Measurements from ENCODE around the gene PUM1.
"Not testable (repeated sequence)": the region's sequence is repeated elsewhere in the genome, so short reads cannot be mapped to it uniquely, and the experiment has no call there.

PUM1 gene

DNA sequence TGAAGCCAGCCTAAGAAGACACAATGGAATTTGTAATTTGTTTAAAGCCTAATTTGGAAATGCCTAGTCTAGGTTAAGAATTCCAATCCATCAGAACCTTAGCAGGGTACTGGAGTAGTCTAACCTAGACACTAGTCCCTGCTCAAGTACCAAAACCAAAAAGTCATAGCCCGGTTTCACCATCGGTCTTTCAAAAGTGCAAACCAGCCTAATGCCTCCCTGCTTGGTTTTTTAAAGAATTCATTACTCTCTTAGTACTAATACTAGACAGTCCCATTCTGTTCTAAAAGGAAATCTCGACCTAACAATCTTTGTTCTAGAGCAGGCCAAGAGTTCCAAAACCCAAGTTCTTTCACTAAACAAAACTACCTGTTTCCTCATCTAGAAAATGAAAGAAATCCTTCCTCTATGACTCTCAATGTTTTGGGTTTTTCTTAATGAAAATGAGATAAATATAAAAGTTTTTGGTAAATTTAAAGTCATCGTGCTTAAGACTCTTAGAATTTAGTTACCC is 2.6 kb downstream of the PUM1 start:
- DNase-seq: no peak

DNA sequence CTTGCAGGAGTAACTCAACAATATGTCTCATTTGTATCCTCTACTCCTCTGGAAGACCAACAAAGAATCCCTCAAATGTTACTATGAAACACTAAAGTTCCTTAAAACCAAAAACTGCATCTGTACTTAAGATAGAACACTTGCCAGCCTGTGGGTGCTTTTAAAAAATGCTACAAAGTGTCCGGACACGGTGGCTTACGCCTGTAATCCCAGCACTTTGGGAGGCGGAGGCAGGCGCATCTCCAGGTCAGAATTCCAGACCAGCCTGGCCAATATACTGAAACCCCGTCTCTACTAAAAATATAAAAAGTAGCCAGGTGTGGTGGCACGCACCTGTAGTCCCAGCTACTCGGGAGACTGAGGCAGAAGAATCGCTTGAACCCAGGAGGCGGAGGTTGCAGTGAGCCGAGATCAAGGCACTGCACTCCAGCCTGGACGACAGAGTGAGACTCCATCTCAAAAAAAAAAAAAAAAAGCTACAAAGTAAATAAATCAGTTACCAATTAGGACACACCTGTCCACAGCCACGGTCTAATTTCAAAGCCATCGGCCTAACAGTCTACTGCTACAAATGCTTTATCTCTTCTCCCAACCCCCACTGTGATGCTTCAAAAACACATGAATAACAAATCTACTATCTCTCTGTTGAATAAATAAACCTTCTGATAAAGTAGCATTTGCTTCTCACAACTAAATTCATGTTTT is 3.2 kb downstream of the PUM1 start:
- DNase-seq: not testable (repeated sequence)

DNA sequence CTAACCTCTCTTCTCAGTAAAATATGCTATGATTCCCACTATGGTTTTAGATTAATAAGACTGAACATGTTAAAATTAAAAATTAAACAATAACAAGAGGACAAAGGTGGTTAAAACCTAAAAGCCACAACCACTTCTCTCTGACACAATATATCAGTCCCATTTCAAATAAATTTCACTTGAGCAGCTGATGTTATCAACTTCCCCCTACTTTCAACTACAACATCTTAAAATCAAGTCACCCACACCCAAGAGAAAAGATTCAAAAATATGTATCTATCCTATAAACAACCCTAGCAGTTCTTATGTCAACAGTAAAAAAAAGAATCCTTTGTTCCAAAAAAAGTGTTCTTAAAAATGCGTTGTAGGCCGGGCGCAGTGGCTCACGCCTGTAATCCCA is 7.5 kb downstream of the PUM1 start:
- no peak for DNase-seq

DNA sequence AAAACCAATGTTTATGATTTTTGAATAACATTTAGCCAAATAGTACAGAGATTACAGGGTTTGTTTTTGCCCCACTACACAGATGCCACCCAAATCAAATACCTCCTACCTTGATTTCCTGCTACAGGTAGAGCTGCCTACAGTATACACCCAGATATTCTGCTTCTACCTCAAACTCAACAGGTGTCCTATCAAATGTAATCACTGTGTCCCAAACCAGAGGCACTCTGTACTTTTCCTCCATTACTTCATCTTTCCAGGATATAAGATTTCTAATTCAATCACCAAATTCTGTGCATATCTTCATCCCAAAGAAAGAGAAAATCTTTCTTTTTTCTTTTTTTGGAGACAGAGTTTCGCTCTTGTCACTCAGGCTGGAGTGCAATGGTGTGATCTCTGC is 9.6 kb downstream of the PUM1 start:
- DNase-seq: no peak

DNA sequence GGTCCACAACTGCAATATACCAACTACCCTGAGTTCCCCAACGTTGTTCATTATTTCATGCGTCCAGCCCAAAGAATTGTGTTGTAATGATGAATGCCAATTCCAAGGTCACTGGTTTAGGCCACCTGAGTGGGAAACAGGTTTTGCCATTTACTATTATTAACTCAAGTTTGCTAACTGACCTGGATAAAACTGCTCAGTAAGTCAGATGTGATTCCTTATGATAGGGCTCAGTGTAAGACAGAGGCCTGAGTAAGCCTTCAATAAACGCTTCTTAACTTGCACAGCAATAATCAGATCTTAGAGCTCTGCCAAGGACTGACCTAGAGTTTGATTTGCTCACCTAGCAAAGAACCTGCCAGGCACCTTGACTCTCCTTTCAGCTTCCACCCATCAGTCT is 10.0 kb downstream of the PUM1 start:
- no peak for DNase-seq

DNA sequence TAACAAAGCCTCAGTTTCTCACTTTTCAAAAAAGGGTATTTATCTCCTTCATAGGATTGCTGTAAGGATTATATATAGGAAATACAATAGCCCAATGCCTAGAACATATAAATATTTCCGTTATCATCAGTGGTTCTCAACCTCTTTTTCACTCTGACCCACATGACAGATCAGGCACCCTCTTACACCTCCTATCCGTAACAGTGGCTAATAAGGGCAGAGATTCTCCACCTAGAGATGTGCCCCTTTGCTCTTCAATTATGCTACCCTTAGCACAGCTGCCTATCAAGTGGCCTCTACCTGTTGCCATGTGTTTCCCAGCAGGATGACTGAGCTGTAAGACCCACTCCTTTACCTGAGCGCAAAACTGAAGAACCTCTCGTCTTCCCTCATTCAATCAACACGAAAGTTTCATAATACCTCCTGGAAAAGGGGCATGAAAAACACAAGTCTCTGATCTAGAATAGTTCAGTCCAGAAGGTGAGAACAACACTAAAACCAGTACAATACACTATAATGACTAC is 10.5 kb downstream of the PUM1 start:
- DNase-seq: no peak

DNA sequence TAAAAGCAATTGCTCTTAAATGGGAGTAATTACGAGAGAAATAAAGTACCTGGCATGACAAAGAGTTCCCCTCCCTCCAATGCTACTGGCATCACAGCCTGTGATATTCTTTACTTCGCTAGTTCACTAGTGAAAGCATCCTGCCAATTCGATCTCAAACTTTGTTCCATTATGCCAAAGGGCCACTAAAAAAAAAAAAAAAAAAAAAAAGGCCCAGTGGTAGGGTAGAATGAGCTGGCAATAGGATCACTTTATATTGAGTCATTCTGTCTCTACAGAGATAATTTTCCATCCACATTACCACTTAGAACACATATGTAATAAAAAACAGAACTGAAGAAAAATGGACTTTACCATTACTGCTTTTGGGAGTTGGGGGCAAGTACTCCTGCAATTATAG is 11.2 kb downstream of the PUM1 start:
- peak; percentile 20 for DNase-seq

DNA sequence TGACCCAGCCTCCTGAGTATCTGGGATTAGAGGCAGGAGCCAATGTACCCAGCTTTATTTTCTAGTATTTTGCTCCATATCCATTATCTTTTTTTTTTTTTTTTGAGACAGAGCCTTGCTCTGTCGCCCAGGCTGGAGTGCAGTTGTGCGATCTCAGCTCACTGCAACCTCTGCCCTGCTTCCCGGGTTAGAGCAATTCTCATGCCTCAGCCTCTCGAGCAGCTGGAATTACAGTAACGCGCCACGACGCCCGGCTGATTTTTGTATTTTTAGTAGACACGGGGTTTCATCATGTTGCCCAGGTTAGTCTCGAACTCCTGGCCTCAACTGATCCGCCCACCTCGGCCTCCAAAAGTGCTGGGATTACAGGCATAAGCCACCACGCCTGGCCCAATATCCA is 12.9 kb downstream of the PUM1 start:
- not testable (repeated sequence) for DNase-seq

DNA sequence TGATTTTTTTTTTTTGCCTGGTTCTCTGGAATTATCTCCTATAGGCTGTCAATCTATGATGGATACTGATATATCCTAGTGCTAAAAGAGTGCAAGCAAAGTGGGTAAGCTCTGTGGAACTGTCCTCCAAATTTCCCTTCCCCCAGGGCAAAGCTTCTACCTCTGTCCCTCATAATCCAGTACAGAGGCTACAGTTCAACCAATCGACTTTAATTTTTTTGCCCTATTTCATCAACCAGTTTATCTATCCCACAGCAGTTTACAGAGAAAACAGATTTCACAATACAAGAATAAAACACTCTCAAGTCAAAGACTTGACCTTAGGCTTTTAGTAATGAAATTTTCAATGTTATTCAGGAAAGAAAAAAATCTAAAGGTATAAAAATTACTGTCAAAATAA is 13.9 kb downstream of the PUM1 start:
- DNase-seq: no peak

DNA sequence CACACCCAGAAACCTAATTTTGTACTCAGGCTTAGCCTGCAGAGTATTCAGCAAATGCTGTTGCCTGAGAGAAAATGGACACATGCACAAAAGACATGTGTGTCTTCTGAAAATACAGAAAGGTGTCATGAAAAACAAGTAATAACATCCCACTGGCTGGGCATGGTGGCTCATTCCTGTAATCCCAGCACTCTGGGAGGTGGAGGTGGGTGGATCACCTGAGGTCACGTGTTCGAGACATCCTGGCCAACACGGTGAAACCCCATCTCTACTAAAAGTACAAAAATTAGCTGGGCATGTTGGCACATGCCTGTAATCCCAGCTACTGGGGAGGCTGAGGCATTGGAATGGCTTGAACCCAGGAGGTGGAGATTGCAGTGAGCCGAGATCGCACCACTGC is 18.0 kb downstream of the PUM1 start:
- DNase-seq: not testable (repeated sequence)

DNA sequence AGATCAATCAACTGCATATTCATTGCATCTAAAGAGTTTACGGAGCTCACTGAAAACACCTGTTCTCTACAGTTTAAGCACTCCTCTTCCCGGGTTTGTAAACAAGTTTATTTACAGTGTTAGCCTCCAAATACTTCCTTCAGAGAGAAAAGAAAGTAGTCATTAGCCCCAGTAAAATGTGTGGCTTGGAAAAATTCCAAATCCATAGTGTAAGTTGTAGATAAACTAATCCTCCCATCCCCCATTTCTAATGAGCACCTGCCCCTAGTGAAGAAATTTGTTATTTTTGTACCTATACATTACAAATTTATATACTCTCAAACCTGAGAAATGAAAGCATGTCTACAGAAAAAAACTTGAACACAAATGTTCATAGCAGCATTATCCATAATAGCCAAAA is 21.9 kb downstream of the PUM1 start:
- DNase-seq: no peak

DNA sequence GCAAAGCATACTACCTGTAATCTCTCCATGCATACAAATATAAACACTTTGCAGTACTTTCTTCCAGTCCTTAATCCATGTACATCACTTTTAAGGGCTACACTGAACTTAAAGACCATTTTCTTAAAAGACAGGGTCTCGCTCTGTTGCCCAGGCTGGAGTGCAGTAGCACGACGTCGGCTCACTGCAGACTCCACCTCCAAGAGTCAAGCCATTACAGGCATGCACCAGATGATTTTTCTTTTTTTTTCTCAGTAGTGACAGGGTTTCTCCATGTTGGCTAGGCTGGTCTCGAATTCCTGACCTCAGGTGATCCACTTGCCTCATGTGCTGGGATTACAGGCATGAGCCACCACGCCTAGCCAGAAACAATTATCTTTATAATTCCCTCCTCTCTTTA is 22.9 kb downstream of the PUM1 start:
- no peak for DNase-seq

DNA sequence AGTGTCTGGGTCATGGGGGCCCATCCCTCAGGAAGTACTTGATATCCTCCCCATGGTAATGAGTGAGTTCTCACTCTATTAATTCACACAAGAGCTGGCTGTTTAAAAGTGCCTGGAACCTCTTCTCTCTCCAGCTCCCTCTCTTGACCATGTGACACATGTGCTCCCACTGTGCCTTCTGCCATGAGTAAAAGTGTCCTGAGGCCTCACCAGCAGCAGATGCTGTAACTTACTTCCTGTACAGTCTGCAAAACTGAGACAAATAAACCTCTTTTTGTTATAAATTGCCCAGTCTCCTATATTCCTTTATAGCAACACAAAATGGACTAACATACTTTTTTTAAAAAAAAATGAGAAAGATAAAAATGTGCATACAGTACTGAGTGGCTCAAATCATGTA is 24.0 kb downstream of the PUM1 start:
- DNase-seq: no peak

DNA sequence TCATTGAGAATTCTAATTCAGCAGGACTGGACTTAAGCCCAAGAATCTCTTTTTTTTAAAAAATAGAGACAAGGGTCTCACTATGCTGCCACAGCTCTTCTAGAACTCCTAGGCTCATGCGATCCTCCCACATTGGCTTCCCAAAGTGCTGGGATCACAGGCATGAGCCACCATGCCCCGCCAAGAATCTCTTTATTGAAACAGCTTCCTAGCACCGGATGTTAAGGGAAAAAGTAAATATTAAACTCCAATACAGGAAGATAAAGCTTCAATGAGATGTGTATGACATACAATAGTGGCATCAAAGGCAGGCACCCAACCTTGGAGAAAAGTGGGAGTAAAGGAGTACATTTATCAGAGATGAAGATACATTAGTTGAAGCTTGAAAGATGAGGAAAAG is 25.5 kb downstream of the PUM1 start:
- no peak for DNase-seq

DNA sequence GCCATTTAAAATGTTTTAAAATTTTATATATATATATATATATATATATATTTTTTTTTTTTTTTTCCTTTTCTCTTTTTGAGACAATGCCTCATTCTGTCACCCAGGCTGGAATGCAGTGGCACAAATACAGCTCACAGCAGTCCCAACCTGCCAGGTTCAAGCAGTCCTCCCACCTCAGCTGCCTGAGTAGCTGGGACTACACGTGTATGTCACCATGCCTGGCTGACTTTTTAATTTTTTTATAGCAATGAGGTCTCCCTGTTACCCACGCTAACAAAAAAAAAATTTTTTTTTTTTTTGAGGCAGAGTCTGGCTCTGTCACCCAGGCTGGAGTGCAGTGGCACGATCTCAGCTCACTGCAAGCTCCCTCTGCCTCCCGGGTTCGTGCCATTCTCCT is 26.6 kb downstream of the PUM1 start:
- not testable (repeated sequence) for DNase-seq

DNA sequence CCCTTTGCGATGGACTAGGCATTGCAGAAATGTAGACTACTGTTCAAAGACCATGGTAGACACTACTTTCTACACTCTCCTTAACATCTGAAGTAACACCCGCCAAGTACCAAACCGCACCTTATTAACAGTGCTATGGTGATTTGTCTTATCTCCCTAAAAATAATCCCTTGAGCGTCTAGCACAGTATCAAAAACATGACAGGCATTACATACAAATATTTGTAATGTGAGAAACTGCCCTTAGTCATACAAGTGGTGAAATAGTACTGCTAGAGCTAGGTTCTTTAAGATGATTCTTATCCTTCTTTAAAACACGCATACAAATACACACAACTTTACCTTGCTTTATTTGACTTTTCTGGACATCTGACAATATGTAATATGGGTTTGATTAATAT is 27.2 kb downstream of the PUM1 start:
- no peak for DNase-seq

DNA sequence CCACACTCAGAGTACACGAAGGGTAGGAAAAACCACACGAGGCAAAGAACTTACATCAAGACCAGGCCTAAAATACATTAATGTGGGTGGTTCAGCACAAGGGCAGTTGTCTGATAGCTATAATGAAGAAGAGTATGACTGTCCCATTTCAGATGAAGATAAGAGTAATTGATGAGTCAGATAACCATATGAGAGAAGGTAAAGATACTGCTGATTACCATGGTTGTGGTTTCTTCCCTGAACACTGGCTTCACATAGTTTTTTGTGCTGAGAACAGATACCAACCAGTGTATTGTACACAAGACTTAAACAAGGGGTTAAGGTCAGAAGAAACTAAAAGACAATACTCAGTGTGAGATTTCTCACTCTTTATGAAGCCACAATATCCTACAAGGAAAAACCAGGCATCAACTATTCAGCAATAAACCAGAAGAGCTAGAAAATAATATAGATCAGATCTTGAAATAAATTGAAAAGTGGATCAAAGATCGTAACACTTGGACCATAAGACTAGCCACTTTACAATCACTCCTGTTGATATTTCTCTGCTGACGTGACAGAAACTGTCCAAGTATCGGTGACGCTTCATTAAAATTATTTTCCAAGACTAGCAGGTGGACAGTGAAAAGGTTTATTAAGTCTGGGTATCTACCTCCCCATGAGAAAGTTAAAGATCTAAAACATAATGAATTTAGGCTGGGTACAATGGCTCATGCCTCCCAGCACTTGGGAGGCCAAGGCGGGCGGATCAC is 28.6 kb downstream of the PUM1 start:
- DNase-seq: peak; percentile 51

DNA sequence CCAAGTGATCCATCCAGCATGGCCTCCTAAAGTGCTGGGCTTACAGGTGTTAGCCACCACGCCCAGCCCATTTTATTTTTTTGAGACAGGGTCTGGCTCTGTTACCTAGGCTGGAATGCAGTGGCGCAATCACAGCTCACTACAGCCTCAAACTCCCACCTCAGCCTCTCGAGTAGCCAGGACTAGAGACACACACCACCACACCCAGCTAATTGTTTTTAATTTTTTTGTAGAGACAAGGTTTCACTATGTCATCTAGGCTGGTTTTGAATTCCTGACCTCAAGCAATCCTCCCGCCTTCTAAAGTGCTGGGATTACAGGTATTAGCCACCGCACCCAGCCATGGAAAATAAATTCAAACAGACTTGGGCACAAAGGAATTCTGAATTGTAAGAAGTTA is 31.9 kb downstream of the PUM1 start:
- no peak for DNase-seq

DNA sequence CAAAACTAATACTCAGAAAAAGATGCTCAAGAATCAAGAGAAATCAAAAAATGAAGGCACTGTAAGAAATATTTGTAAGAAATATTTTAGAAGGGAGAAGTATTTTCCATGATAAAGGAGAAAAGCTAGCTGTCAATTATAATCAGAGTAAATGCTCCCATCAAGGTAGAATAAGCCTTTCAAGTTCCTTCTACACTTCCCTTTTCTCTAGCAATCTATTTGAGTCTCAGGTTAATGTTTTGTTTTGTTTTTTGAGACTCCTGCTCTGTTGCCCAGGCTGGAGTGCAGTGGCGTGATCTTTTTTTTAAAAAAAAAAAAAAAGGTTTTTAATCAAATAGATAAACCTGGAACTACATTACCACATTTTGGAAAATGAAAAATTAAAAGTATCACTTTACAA is 33.3 kb downstream of the PUM1 start:
- no peak for DNase-seq

DNA sequence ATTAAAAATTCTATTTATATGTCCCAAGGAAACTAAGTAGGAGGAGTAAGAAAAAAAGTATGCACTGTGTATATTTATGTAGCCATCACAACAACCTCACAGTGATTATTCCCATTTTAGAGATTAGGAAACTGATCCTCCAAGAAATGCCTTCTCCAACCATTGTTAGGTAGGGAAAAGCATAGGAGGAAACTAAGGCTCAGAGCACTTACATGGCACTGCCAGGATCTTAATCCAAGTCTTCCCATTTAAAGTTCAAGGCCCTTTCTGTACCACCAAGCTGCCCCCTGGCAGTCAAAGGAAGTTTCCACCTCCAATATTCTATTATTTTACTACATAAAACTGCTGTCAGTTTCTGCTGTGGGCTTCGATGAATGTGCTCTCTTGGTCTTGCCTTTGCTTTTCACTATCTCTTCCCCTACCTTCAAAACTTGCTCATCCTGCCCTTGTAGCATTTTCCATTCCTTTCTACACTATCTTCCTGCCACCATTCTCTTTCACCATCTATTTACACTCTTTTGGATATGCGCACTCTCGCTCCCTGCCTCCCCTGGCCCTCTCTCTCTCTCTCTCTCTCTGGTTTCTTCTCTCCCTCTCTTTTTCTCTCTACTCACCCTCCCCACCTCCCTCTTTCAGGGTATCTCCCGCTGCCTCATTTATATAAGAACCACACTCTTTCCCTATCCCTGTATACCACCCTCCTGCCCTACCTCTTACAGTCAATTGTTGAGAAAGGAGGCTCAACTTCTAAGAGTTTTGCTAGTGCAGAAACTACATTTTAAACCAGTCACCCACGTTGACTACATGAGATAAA is 34.0 kb downstream of the PUM1 start:
- no peak for DNase-seq

DNA sequence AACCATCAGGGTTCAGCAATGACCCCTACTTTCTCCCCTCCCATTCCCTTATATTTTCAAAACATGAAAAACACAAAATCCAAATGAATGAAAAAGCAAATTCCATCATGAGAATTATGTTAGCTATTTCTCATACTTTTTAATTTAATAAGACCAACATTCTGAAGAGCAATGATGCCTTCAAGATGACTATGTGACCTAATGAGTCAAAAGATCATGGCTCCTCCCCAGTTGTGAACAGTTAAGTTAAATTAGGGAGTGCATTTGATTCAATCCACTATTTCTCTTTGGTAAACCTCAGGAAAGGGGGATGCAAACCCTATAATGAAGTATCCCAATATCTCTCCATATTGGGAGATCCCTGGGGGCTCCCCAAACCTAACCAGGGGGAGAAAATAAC is 36.5 kb downstream of the PUM1 start:
- DNase-seq: no peak

DNA sequence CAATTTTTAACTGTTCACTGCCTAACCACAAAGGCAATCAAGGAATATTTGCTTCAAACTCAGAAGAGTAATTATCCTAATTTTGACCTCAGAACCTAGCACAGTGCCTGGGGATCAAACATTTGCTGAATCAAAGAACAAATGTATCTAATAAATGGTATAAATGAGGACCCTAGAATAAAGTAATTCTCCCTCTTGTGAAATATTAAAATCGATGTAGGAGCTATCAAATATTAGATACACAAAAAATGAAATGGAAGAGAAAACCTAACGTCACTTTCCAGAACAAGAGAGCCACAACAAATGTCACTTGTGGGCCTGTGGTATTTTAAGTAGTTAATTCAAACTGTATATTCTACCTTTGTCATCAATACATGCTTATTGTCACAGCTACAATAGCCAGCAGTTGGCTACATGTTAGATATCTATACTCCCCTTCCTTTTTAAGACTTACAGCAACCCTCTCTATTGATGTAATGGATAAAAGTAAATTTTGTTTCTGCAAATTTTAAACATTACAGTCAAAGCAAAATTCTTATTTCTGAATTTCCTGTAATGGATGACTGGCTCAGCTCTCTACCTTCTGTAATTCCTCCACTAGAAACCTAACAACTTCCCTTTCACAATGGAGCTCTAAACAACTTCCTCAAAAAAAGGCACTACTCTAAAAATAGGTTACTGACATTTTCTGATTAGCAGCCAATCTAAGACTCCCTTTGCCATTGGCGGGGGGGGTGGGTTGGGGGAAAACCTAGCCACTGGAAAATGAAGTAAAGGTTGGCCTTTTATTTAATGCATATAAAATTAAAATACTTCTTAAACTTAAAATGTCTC is 37.6 kb downstream of the PUM1 start:
- no peak for DNase-seq

DNA sequence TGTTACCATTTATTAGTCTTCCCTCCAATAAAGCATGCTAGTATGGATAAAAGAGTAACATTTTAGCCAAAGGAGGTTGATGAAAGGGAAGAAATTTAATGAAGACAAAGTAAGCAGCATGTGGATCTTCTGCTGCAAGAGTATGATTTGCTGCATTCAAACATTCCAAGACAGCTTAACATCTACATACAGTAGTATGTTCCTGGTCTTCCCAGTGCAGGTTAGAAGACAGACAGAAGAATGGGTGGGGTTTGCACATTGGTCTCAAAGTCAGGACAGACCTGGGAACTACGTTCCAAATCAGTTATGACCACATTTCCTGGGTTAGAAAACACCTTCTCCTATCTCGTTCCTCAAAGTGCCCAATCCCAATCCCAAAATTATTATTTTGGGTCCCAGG is 43.3 kb downstream of the PUM1 start:
- DNase-seq: no peak
